Measurements from ENCODE around the gene MTX1. TPM values are rescaled to one million over a fixed set of nuclear protein-coding genes. Genes with fewer than 3 reads are reported as not detected.

The MTX1 gene
- total and polyA plus RNA-seq, 2 donors = 35.1 to 36.8 TPM

DNA sequence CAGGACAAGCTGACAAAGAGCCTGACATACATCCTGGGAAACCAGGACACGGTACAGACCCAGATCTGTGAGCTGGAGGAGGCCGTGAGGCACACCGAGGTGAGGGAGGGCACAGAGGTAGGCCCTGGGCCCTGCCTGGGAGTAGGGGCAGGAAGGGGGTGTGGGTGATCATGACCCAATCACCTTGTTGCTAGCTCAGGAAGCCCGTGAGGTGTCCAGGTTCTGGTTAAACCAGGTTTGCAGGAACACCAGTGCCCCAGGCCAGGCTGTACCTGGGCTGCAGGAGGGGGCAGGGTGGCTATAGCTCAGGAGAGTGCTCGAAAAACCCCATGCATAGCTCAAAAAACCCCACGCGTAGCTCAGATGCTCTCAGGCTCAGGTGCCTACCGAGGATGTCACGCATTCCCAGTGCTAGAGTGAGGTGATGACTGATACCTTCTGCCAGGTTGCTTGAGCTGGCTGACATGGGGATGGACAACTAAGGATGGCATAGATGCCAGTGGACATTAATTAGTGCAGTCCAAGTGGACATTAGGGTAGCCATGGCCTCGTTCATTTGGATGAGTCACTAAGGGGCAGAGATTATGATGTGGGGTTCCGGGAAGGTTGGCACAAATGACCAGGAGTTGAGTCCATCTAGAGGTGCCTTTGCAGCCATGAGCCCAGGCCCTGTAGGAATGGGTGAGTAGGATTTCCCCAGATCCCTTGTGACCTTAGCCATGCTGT lies 31.1 kb upstream of the MTX1 start:
- Histone ChIP-seq H3K9me3 (ENCODE audit: control insufficient read depth in 2 of 2, insufficient read depth in 1 of 2, low read length in 1 of 2) (peaks cover 0 to 6% of the 10 kb centered on the region in 2 donors), H3K27ac (ENCODE audit: low read depth in 1 of 2, low read length in 1 of 2) (no peak overlapping the region), H3K4me3 (ENCODE audit: low read length in 2 of 2) (no peak overlapping the region), H3K27me3 (ENCODE audit: control insufficient read depth in 2 of 2, insufficient read depth in 1 of 2, low read length in 1 of 2) (peaks cover 0 to 7% of the 10 kb centered on the region in 2 donors), H3K4me1 (ENCODE audit: control insufficient read depth in 2 of 2, insufficient read depth in 2 of 2, low read length in 2 of 2) (peaks cover 18 to 43% of the 10 kb centered on the region in 2 donors), H3K36me3 (ENCODE audit: control insufficient read depth in 2 of 2, insufficient read depth in 2 of 2, low read length in 1 of 2) (peaks cover 26 to 32% of the 10 kb centered on the region in 2 donors)
- DNase-seq (ENCODE audit: low read depth in 6 of 9, low spot score in 9 of 9) = no peak
- 95% methylated on average over 11 of the region's 11 CpGs for WGBS

DNA sequence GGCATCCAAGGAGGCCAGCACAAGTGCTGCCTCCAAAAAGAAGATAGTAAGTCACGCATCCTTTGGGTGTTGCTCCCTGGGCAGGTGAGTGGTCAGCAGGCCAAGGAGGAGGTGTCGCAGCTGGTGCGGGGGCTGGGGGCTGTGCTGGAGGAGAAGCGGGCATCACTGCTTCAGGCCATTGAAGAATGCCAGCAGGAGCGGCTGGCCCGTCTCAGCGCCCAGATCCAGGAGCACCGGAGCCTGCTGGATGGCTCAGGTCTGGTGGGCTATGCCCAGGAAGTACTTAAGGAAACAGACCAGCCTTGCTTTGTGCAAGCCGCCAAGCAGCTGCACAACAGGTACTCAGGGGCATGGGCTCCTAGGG lies 30.6 kb upstream of the MTX1 start:
- Histone ChIP-seq H3K36me3 (ENCODE audit: control insufficient read depth in 2 of 2, insufficient read depth in 2 of 2, low read length in 1 of 2) (peaks cover 26 to 32% of the 10 kb centered on the region in 2 donors), H3K9me3 (ENCODE audit: control insufficient read depth in 2 of 2, insufficient read depth in 1 of 2, low read length in 1 of 2) (peaks cover 0 to 6% of the 10 kb centered on the region in 2 donors), H3K4me3 (ENCODE audit: low read length in 2 of 2) (no peak overlapping the region), H3K4me1 (ENCODE audit: control insufficient read depth in 2 of 2, insufficient read depth in 2 of 2, low read length in 2 of 2) (peaks cover 16 to 40% of the 10 kb centered on the region in 2 donors), H3K27me3 (ENCODE audit: control insufficient read depth in 2 of 2, insufficient read depth in 1 of 2, low read length in 1 of 2) (peaks cover 0 to 7% of the 10 kb centered on the region in 2 donors), H3K27ac (ENCODE audit: low read depth in 1 of 2, low read length in 1 of 2) (no peak overlapping the region)
- DNase-seq (ENCODE audit: low read depth in 6 of 9, low spot score in 9 of 9) = no peak
- WGBS = over 99% methylated on average over 9 of the region's 9 CpGs

DNA sequence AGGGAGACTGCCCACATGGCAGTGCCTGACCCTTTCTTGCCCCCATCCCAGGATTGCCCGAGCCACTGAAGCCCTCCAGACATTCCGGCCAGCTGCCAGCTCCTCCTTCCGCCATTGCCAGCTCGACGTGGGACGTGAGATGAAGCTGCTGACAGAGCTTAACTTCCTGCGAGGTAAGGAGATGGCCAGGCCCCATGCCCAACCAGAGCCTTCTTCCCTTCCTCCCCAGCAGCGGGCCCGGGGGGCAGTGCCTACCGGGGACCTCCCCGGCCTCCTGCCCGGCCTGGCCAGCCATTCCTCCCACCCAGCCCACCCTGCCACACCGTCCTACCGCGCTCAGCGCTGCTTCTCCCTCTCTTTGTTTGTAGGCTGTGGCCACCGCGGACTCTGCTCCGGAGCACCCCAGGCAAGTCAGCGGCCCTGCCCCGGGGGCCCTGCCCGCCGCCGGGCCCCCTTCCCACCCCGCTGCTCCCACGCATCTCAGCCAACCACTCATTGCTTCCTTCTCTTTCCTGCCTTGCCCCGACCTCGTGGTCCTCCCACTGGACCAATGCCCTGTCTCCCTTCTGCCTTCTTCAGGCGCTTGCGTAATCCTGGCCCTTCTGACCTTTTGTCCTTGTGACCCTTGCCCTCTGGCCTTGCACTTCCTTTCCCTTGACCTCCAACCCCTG lies 29.9 kb upstream of the MTX1 start:
- no peak for DNase-seq (ENCODE audit: low read depth in 6 of 9, low spot score in 9 of 9)
- Histone ChIP-seq H3K4me1 (ENCODE audit: control insufficient read depth in 2 of 2, insufficient read depth in 2 of 2, low read length in 2 of 2) (peaks cover 14 to 36% of the 10 kb centered on the region in 2 donors), H3K27me3 (ENCODE audit: control insufficient read depth in 2 of 2, insufficient read depth in 1 of 2, low read length in 1 of 2) (peaks cover 0 to 7% of the 10 kb centered on the region in 2 donors), H3K27ac (ENCODE audit: low read depth in 1 of 2, low read length in 1 of 2) (no peak overlapping the region), H3K9me3 (ENCODE audit: control insufficient read depth in 2 of 2, insufficient read depth in 1 of 2, low read length in 1 of 2) (peaks cover 0 to 6% of the 10 kb centered on the region in 2 donors), H3K4me3 (ENCODE audit: low read length in 2 of 2) (no peak overlapping the region), H3K36me3 (ENCODE audit: control insufficient read depth in 2 of 2, insufficient read depth in 2 of 2, low read length in 1 of 2) (peaks cover 26 to 33% of the 10 kb centered on the region in 2 donors)
- 96% methylated on average over 30 of the region's 30 CpGs for WGBS

DNA sequence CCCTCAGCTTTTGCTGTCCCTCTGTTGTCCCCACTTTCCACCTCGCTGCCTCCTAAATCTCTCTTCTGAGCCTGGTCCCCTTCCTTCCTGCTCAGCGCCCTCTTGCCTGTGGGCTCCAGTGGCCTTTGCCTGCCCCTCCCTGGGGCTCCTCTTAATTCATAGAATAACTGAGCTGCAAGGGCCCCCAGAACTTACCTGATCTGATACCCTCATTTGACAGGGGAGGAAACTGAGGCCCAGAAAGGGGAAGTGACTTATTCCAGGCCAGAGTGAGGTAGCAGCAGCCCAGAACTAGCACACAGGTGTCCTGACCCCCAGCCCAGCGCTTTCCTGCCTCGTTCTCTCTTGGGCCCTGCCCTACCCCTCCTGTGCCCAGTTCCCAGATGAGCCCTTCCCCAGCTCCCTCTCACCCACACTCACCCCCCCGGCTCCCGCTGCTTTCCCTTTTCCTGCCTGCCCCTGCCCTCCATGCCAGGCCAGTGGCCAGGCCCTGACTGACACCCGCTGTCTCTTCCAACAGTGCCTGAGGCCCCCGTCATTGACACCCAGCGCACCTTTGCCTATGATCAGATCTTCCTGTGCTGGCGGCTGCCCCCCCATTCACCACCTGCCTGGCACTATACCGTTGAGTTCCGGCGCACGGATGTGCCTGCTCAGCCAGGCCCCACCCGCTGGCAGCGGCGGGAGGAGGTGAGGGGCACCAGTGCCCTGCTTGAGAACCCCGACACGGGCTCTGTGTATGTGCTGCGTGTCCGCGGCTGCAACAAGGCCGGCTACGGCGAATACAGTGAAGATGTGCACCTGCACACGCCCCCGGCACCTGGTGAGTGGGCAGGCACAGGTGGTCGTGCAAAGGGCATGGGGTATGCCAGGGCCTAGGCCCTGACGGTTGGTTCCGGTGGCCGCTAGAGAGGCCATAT lies 29.1 kb upstream of the MTX1 start:
- WGBS = 97% methylated on average over 31 of the region's 31 CpGs
- Histone ChIP-seq H3K4me3 (ENCODE audit: low read length in 2 of 2) (no peak overlapping the region), H3K27ac (ENCODE audit: low read depth in 1 of 2, low read length in 1 of 2) (no peak overlapping the region), H3K9me3 (ENCODE audit: control insufficient read depth in 2 of 2, insufficient read depth in 1 of 2, low read length in 1 of 2) (peaks cover 0 to 6% of the 10 kb centered on the region in 2 donors), H3K27me3 (ENCODE audit: control insufficient read depth in 2 of 2, insufficient read depth in 1 of 2, low read length in 1 of 2) (peaks cover 0 to 3% of the 10 kb centered on the region in 2 donors), H3K4me1 (ENCODE audit: control insufficient read depth in 2 of 2, insufficient read depth in 2 of 2, low read length in 2 of 2) (peaks cover 12 to 28% of the 10 kb centered on the region in 2 donors), H3K36me3 (ENCODE audit: control insufficient read depth in 2 of 2, insufficient read depth in 2 of 2, low read length in 1 of 2) (peaks cover 26 to 37% of the 10 kb centered on the region in 2 donors)
- DNase-seq (ENCODE audit: low read depth in 6 of 9, low spot score in 9 of 9) = no peak

DNA sequence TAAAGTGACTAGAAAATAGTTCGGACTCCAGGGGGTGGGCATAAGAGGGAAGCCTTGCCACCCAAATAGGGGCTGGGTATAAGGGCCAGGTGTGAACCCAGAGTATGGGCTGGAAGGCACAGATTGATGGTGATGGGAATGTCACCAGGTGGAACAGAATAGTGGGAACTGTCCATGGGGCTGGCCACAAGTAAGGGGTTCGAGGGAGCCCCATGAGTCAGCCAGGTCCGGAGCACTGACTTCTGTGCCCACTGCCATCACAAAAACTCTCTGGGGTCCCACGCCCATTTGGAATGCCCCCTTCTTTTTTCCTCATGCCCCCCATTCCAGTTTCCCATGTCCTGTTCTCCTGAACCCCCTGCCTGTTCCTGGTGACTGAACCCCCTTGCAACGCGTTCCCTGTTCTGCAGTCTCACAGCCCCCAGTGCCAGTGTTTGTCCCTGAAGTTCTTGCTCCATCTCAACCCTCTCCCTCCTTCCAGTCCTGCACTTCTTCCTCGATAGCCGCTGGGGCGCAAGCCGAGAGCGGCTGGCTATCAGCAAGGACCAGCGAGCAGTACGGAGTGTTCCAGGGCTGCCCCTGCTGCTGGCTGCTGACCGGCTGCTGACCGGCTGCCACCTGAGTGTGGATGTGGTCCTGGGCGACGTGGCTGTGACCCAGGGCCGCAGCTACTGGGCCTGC lies 27.0 kb upstream of the MTX1 start:
- no peak for DNase-seq (ENCODE audit: low read depth in 6 of 9, low spot score in 9 of 9)
- 98% methylated on average over 18 of the region's 18 CpGs for WGBS
- Histone ChIP-seq H3K36me3 (ENCODE audit: control insufficient read depth in 2 of 2, insufficient read depth in 2 of 2, low read length in 1 of 2) (peaks cover 26 to 37% of the 10 kb centered on the region in 2 donors), H3K9me3 (ENCODE audit: control insufficient read depth in 2 of 2, insufficient read depth in 1 of 2, low read length in 1 of 2) (peaks cover 0 to 6% of the 10 kb centered on the region in 2 donors), H3K27me3 (ENCODE audit: control insufficient read depth in 2 of 2, insufficient read depth in 1 of 2, low read length in 1 of 2) (no peaks in the 10 kb centered on the region), H3K4me3 (ENCODE audit: low read length in 2 of 2) (no peak overlapping the region), H3K4me1 (ENCODE audit: control insufficient read depth in 2 of 2, insufficient read depth in 2 of 2, low read length in 2 of 2) (peaks cover 3 to 7% of the 10 kb centered on the region in 2 donors), H3K27ac (ENCODE audit: low read depth in 1 of 2, low read length in 1 of 2) (no peak overlapping the region)

DNA sequence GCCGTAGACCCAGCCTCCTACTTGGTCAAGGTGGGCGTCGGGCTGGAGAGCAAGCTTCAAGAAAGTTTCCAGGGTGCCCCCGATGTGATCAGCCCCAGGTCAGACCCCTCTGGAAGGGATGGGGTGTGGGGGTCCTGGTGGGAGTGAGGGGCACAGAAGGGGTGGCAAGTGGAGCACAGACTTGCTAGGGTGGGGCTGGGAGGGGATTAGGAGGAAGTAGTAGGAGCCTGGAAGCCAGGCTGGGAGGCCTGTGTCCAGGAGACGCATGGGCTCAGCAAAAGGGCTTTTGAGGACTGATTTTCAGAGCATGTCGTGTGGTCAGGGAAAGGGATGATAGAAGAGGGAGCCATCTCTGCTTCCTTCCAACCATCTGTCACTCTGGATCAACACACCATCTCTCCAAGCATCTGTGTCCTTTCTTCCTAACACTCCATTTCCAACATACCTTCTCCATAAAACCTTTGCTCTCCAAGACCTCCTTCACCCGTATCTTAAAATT lies 26.4 kb upstream of the MTX1 start:
- Histone ChIP-seq H3K4me1 (ENCODE audit: control insufficient read depth in 2 of 2, insufficient read depth in 2 of 2, low read length in 2 of 2) (peaks cover 0 to under 1% of the 10 kb centered on the region in 2 donors), H3K9me3 (ENCODE audit: control insufficient read depth in 2 of 2, insufficient read depth in 1 of 2, low read length in 1 of 2) (peaks cover 0 to 4% of the 10 kb centered on the region in 2 donors), H3K4me3 (ENCODE audit: low read length in 2 of 2) (no peak overlapping the region), H3K36me3 (ENCODE audit: control insufficient read depth in 2 of 2, insufficient read depth in 2 of 2, low read length in 1 of 2) (peaks cover 22 to 33% of the 10 kb centered on the region in 2 donors), H3K27ac (ENCODE audit: low read depth in 1 of 2, low read length in 1 of 2) (no peak overlapping the region), H3K27me3 (ENCODE audit: control insufficient read depth in 2 of 2, insufficient read depth in 1 of 2, low read length in 1 of 2) (no peaks in the 10 kb centered on the region)
- DNase-seq (ENCODE audit: low read depth in 6 of 9, low spot score in 9 of 9) = no peak
- over 99% methylated on average over 7 of the region's 7 CpGs for WGBS

DNA sequence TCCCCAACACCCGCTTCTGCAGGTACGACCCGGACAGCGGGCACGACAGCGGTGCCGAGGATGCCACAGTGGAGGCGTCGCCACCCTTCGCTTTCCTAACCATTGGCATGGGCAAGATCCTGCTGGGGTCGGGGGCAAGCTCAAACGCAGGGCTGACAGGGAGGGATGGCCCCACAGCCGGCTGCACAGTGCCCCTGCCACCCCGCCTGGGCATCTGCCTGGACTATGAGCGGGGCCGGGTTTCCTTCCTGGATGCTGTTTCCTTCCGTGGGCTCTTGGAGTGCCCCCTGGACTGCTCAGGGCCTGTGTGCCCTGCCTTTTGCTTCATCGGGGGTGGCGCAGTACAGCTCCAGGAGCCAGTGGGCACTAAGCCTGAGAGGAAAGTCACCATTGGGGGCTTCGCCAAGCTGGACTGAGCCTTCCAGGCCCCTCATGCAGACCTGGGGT lies 24.7 kb upstream of the MTX1 start:
- peaks cover 11 to 17% of the 10 kb centered on the region in 2 donors for H3K36me3 ChIP-seq (ENCODE audit: control insufficient read depth in 2 of 2, insufficient read depth in 2 of 2, low read length in 1 of 2)
- no peaks in the 10 kb centered on the region for H3K27me3 ChIP-seq (ENCODE audit: control insufficient read depth in 2 of 2, insufficient read depth in 1 of 2, low read length in 1 of 2)
- H3K4me1 ChIP-seq (ENCODE audit: control insufficient read depth in 2 of 2, insufficient read depth in 2 of 2, low read length in 2 of 2) = no peaks in the 10 kb centered on the region
- no peak overlapping the region for H3K27ac ChIP-seq (ENCODE audit: low read depth in 1 of 2, low read length in 1 of 2)
- 97% methylated on average over 20 of the region's 20 CpGs for WGBS
- DNase-seq (ENCODE audit: low read depth in 6 of 9, low spot score in 9 of 9) = no peak
- H3K9me3 ChIP-seq (ENCODE audit: control insufficient read depth in 2 of 2, insufficient read depth in 1 of 2, low read length in 1 of 2) = no peaks in the 10 kb centered on the region
- no peak overlapping the region for H3K4me3 ChIP-seq (ENCODE audit: low read length in 2 of 2)

DNA sequence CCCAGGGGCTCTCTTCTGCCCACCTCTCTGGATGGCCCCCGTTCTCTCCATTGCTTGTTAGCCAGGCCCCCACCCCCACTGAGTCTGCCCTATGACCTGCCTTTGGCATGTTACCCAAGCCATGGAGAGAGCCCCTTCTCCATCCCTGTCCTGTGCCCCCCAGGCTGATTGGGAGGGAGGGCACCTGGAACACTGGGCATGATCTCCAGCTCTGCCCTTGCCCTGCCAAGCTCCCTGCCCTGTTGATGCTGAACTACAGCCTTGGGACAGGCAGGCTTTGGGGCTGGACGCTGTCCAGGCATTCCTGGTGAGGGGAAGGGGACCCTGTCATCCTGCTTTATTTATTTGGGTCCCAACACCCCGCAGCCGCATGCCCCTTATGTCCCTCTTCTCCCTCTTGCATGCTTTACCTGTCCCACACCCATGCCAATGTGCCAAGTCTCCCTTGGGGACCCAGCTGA lies 24.1 kb upstream of the MTX1 start:
- 96% methylated on average over 4 of the region's 4 CpGs for WGBS
- H3K4me1 ChIP-seq (ENCODE audit: control insufficient read depth in 2 of 2, insufficient read depth in 2 of 2, low read length in 2 of 2) = no peaks in the 10 kb centered on the region
- no peak for DNase-seq (ENCODE audit: low read depth in 6 of 9, low spot score in 9 of 9)
- no peak overlapping the region for H3K27ac ChIP-seq (ENCODE audit: low read depth in 1 of 2, low read length in 1 of 2)
- H3K4me3 ChIP-seq (ENCODE audit: low read length in 2 of 2) = no peak overlapping the region
- no peaks in the 10 kb centered on the region for H3K9me3 ChIP-seq (ENCODE audit: control insufficient read depth in 2 of 2, insufficient read depth in 1 of 2, low read length in 1 of 2)
- H3K27me3 ChIP-seq (ENCODE audit: control insufficient read depth in 2 of 2, insufficient read depth in 1 of 2, low read length in 1 of 2) = no peaks in the 10 kb centered on the region
- peaks cover 6 to 11% of the 10 kb centered on the region in 2 donors for H3K36me3 ChIP-seq (ENCODE audit: control insufficient read depth in 2 of 2, insufficient read depth in 2 of 2, low read length in 1 of 2)

Measured in thymus (tissue), 11 donors.